ENCODE measurements around the gene FADS2. TPM values are rescaled to one million over a fixed set of nuclear protein-coding genes. Genes with fewer than 3 reads are reported as not detected.

The FADS2 gene
- total RNA-seq (2014; rRNA removed; shearing (Covaris generic)), result 224 and 254 TPM in 2 replicates

GRCh38 chr11:61827571-61828378 lies at the start of gene FADS2:
TSS of gene FADS2 (plus strand) at chr11:61828300. CDS start at chr11:61828391, 91 bp downstream.
- DNase-seq (ENCODE audit: low read depth), result peak; percentile 94

GRCh38 chr11:61778357-61778886 lies 49.7 kb upstream of the FADS2 start:
- DNase-seq (ENCODE audit: low read depth), result no peak

- no peak for DNase-seq (ENCODE audit: low read depth)
Observed at GRCh38 chr11:61778920-61779650, 49.0 kb upstream of the FADS2 start.

GRCh38 chr11:61779666-61780525 lies 48.2 kb upstream of the FADS2 start:
- no peak for DNase-seq (ENCODE audit: low read depth)

- DNase-seq (ENCODE audit: low read depth), result no peak
Observed at GRCh38 chr11:61780581-61781162, 47.4 kb upstream of the FADS2 start.

- DNase-seq (ENCODE audit: low read depth), result no peak
Observed at GRCh38 chr11:61781585-61781984, 46.5 kb upstream of the FADS2 start.

GRCh38 chr11:61782299-61782698 lies 45.8 kb upstream of the FADS2 start:
- DNase-seq (ENCODE audit: low read depth), result no peak

GRCh38 chr11:61782841-61783240 lies 45.3 kb upstream of the FADS2 start:
- peak; percentile 28 for DNase-seq (ENCODE audit: low read depth)

GRCh38 chr11:61783717-61784505 lies 44.2 kb upstream of the FADS2 start:
- DNase-seq (ENCODE audit: low read depth), result no peak

- no peak for DNase-seq (ENCODE audit: low read depth)
Observed at GRCh38 chr11:61784506-61784805, 43.6 kb upstream of the FADS2 start.

- no peak for DNase-seq (ENCODE audit: low read depth)
Observed at GRCh38 chr11:61785837-61786402, 42.2 kb upstream of the FADS2 start.

- DNase-seq (ENCODE audit: low read depth), result peak; percentile 39
Observed at GRCh38 chr11:61787928-61788491, 40.1 kb upstream of the FADS2 start.

GRCh38 chr11:61791737-61792309 lies 36.3 kb upstream of the FADS2 start:
- peak; percentile 92 for DNase-seq (ENCODE audit: low read depth)

- DNase-seq (ENCODE audit: low read depth), result peak; percentile 95
Observed at GRCh38 chr11:61792310-61793082, 35.6 kb upstream of the FADS2 start, which contains the start of the genes FEN1 and TMEM258. TSS of gene FEN1 (plus strand) at chr11:61792911. CDS start at chr11:61795362, 2,451 bp downstream. TSS of gene TMEM258 (minus strand) at chr11:61792599. CDS start at chr11:61792558, 41 bp downstream.

GRCh38 chr11:61793083-61793828 lies 34.8 kb upstream of the FADS2 start:
- DNase-seq (ENCODE audit: low read depth), result no peak

- DNase-seq (ENCODE audit: low read depth), result no peak
Observed at GRCh38 chr11:61793829-61794204, 34.3 kb upstream of the FADS2 start.

GRCh38 chr11:61794579-61794978 lies 33.5 kb upstream of the FADS2 start:
- DNase-seq (ENCODE audit: low read depth), result no peak

GRCh38 chr11:61795459-61795858 lies 32.6 kb upstream of the FADS2 start:
- DNase-seq (ENCODE audit: low read depth), result no peak

Measured in M059J (cell line).